Measurements from ENCODE around the gene ZBED2. TPM values are rescaled to one million over a fixed set of nuclear protein-coding genes. Genes with fewer than 3 reads are reported as not detected.

ZBED2 gene
- total and polyA plus RNA-seq, 2 of the 8 experiments (the other 6 are each of a cell fraction or from before 2014, with no cell fraction given), result not detected

GRCh38 chr3:111594205-111594604, 941 bp downstream of the ZBED2 start:
- Histone ChIP-seq H3K23me2 (ENCODE audit: low read depth, low read length) (no peaks in the 10 kb centered on the region), H4K91ac (replicated peaks; ENCODE audit: insufficient read length, low read length) (no peak overlapping the region), H3K4me2 (ENCODE audit: insufficient read depth in 1 of 2, low read depth in 2 of 2, low read length in 2 of 2) (no peak overlapping the region), H2BK5ac (ENCODE audit: low read depth, low read length) (no peak overlapping the region), H4K20me1 (replicated peaks in 1 of 2; ENCODE audit: control insufficient read depth in 1 of 2, insufficient read depth in 2 of 2, low read length in 2 of 2) (no peaks in the 10 kb centered on the region), H4K5ac (ENCODE audit: insufficient read length, low read depth, low read length) (no peak overlapping the region), H3K27ac (ENCODE audit: low read depth, low read length) (no peak overlapping the region), H3K79me1 (ENCODE audit: low read depth, low read length) (no peaks in the 10 kb centered on the region), H4K8ac (ENCODE audit: extremely low read depth, insufficient read depth, low read length) (no peak overlapping the region), H3K27me3 (replicated peaks in 1 of 4; ENCODE audit: control insufficient read depth in 3 of 4, extremely low read depth in 1 of 4, insufficient read depth in 3 of 4, low read length in 3 of 4) (no peaks in the 10 kb centered on the region), H3K4me1 (replicated peaks in 1 of 4; ENCODE audit: control insufficient read depth in 3 of 4, insufficient read depth in 4 of 4, low read length in 3 of 4) (no peaks in the 10 kb centered on the region), H3K14ac (ENCODE audit: insufficient read length) (no peak overlapping the region), H2AFZ (ENCODE audit: low read length) (no peak overlapping the region), H3K79me2 (ENCODE audit: control insufficient read depth in 1 of 2, insufficient read depth in 2 of 2, low read length in 2 of 2) (no peaks in the 10 kb centered on the region), H2BK120ac (replicated peaks; ENCODE audit: low read depth, low read length) (no peak overlapping the region), H3K9me3 (ENCODE audit: insufficient read depth in 2 of 2, low read depth in 1 of 2, low read length in 1 of 2) (no peaks in the 10 kb centered on the region), H3K4ac (replicated peaks; ENCODE audit: insufficient read length, low read depth, low read length) (no peak overlapping the region), H3K9ac (replicated peaks in 1 of 4; ENCODE audit: extremely low read depth in 1 of 4, low read depth in 3 of 4, low read length in 3 of 4) (no peak overlapping the region), H2BK20ac (ENCODE audit: low read length) (no peak overlapping the region), H3K4me3 (ENCODE audit: extremely low read depth in 1 of 4, insufficient read depth in 2 of 4, low read depth in 3 of 4, low read length in 4 of 4) (no peak overlapping the region), H2AK5ac (ENCODE audit: low read depth, low read length) (no peak overlapping the region), H2BK15ac (ENCODE audit: low read length) (no peak overlapping the region), H3K56ac (replicated peaks; ENCODE audit: insufficient read length, low read depth, low read length) (no peak overlapping the region), H3K36me3 (ENCODE audit: control insufficient read depth in 2 of 4, insufficient read depth in 4 of 4, low read length in 3 of 4) (no peaks in the 10 kb centered on the region), H3K23ac (ENCODE audit: insufficient read length) (no peak overlapping the region), H2BK12ac (ENCODE audit: low read depth, low read length) (no peak overlapping the region), H3K18ac (ENCODE audit: extremely low read depth, low read length) (no peak overlapping the region)
- no peak for TF ChIP-seq ASH2L (IDR thresholded peaks at IDR 0.05; ENCODE audit: low read length)
- TF ChIP-seq SRF (IDR thresholded peaks at IDR 0.05; ENCODE audit: low read depth, low read length), result no peak
- no peak for TF ChIP-seq TCF12 (IDR thresholded peaks at IDR 0.05; ENCODE audit: low read depth, low read length)
- ChIA-PET CTCF (ENCODE audit: partially characterized antibody) (no interaction called here), POLR2A (ENCODE audit: partially characterized antibody) (no interaction called here)
- FAIRE-seq (no peak), DNase-seq (ENCODE audit: low read depth in 1 of 2, low spot score in 2 of 2) (no peak)
- 84% methylated on average over 2 of the region's 2 CpGs; no CpG with 5 or more reads in 1 of the 2 experiments for WGBS, 2 experiments (ENCODE audit: extremely low coverage in 1 of 2, insufficient coverage in 1 of 2, insufficient read length in 1 of 2, insufficient replicate concordance in 2 of 2, low coverage in 1 of 2, low lambda C conversion rate in 2 of 2, missing lambda C conversion rate in 1 of 2)

Data from H1 (cell line).